IMR-90 (cell line): ENCODE data around the gene PADI1. TPM values are rescaled to one million over a fixed set of nuclear protein-coding genes. Genes with fewer than 3 reads are reported as not detected.

Experiments
- ATAC-seq: fragments of 200-7000 bp; cut with Tn5 transposase; 2 replicates; pipeline ENCODE4 v1.9.1; 2020; ENCODE audit warnings: low read depth, mild to moderate bottlenecking, moderate library complexity
- BruUV-seq: library from RNA; stranded (reverse); fragments of 400-500 nt; replicated peaks from 2 replicates; lab custom pipeline; 2021; lab: Mats Ljungman, UMichigan
- CTCF ChIA-PET: fragments of 300-600 bp; formaldehyde crosslinking; extraction: SDS; loops from one replicate; lab custom pipeline; 2021; ENCODE audit warnings: antibody characterized with exemption; lab: Yijun Ruan, JAX
- POLR2A ChIA-PET: fragments of 300-600 bp; sonication (Branson Sonifier 250); formaldehyde crosslinking; loops from one replicate; lab custom pipeline; 2022; ENCODE audit warnings: antibody characterized with exemption; ENCODE audit not compliant: unreplicated experiment; lab: Charles Lee
- DNase-seq: peaks from one replicate; pipeline ENCODE4 v3.0.0; 2013
- H2AFZ ChIP-seq: replicated peaks from 2 replicates; pipeline ENCODE3; 2013; ENCODE audit warnings: low read length, mild to moderate bottlenecking; ENCODE audit not compliant: poor library complexity
- H2AK5ac ChIP-seq: 2 replicates; pipeline ENCODE4 v1.6.1; 2013; ENCODE audit warnings: low read depth, low read length, inconsistent platforms
- H2AK9ac ChIP-seq: replicated peaks from 2 replicates; pipeline ENCODE3; 2013; ENCODE audit warnings: mild to moderate bottlenecking, low read depth, low read length, moderate library complexity; ENCODE audit not compliant: poor library complexity
- H2BK120ac ChIP-seq: 2 replicates; pipeline ENCODE4 v1.6.1; 2013; ENCODE audit warnings: low read depth, low read length, inconsistent platforms
- H2BK15ac ChIP-seq: 3 replicates; pipeline ENCODE4 v1.6.1; 2013; ENCODE audit warnings: low read depth, low read length, inconsistent platforms
- H2BK20ac ChIP-seq: 2 replicates; pipeline ENCODE4 v1.6.1; 2013; ENCODE audit warnings: low read depth, mild to moderate bottlenecking, inconsistent platforms, low read length, moderate library complexity
- H2BK5ac ChIP-seq: 2 replicates; pipeline ENCODE4 v1.6.1; 2013; ENCODE audit warnings: mild to moderate bottlenecking, low read depth, low read length, inconsistent platforms; ENCODE audit not compliant: poor library complexity, severe bottlenecking
- H3K14ac ChIP-seq: replicated peaks from 2 replicates; pipeline ENCODE4 v1.6.1; 2013; ENCODE audit warnings: low read depth, low read length, inconsistent platforms
- H3K18ac ChIP-seq: 2 replicates; pipeline ENCODE4 v1.6.1; 2013; ENCODE audit warnings: low read depth, low read length, control low read depth
- H3K23ac ChIP-seq: 2 replicates; pipeline ENCODE4 v1.6.1; 2013; ENCODE audit warnings: low read depth, low read length, inconsistent platforms
- H3K27ac ChIP-seq: 2 replicates; pipeline ENCODE4 v1.5.1; 2013; ENCODE audit warnings: mild to moderate bottlenecking, control low read depth, low read length; ENCODE audit not compliant: insufficient read depth
- H3K27me3 ChIP-seq: 2 replicates; pipeline ENCODE4 v1.6.1; 2013; ENCODE audit warnings: low read length; ENCODE audit not compliant: control insufficient read depth, insufficient read depth
- H3K36me3 ChIP-seq: 2 replicates; pipeline ENCODE4 v1.6.1; 2013; ENCODE audit warnings: low read length, mixed read lengths; ENCODE audit not compliant: control insufficient read depth, insufficient read depth
- H3K4ac ChIP-seq: 2 replicates; pipeline ENCODE4 v1.6.1; 2013; ENCODE audit warnings: low read depth, low read length, inconsistent platforms
- H3K4me1 ChIP-seq: 2 replicates; pipeline ENCODE4 v1.6.1; 2013; ENCODE audit warnings: low read length, mixed read lengths; ENCODE audit not compliant: control insufficient read depth, insufficient read depth
- H3K4me2 ChIP-seq: 2 replicates; pipeline ENCODE4 v1.6.1; 2013; ENCODE audit warnings: low read depth, mild to moderate bottlenecking, control low read depth, low read length, moderate library complexity
- H3K4me3 ChIP-seq: 2 replicates; pipeline ENCODE4 v1.5.1; 2013; ENCODE audit warnings: low read depth, mild to moderate bottlenecking, control low read depth, low read length, moderate library complexity; ENCODE audit not compliant: insufficient read depth
- H3K56ac ChIP-seq: 2 replicates; pipeline ENCODE4 v1.6.1; 2013; ENCODE audit warnings: low read length, inconsistent platforms; ENCODE audit not compliant: insufficient read depth; ENCODE audit errors: extremely low read depth
- H3K79me1 ChIP-seq, 2 experiments: 2 replicates each; pipeline ENCODE4 v1.6.1; 2013; ENCODE audit warnings: low read length in 2 of 2, inconsistent platforms in 1 of 2, low read depth in 1 of 2
- H3K9ac ChIP-seq: 2 replicates; pipeline ENCODE4 v1.6.1; 2013; ENCODE audit warnings: low read depth, low read length, control low read depth
- H3K9me1 ChIP-seq: 2 replicates; pipeline ENCODE4 v1.6.1; 2013; ENCODE audit warnings: low read length, inconsistent platforms; ENCODE audit not compliant: insufficient read depth
- H3K9me3 ChIP-seq: 2 replicates; pipeline ENCODE4 v1.6.1; 2013; ENCODE audit warnings: low read length; ENCODE audit not compliant: control insufficient read depth, insufficient read depth
- H4K20me1 ChIP-seq: 2 replicates; pipeline ENCODE4 v1.6.1; 2013; ENCODE audit warnings: low read length, inconsistent platforms; ENCODE audit not compliant: insufficient read depth
- H4K5ac ChIP-seq: 2 replicates; pipeline ENCODE4 v1.6.1; 2013; ENCODE audit warnings: mild to moderate bottlenecking, low read depth, low read length, control low read depth
- H4K8ac ChIP-seq, 2 experiments: 2 replicates each; pipeline ENCODE4 v1.6.1; 2013; ENCODE audit warnings: low read depth in 2 of 2, low read length in 2 of 2, control low read depth in 1 of 2, inconsistent platforms in 1 of 2
- H4K91ac ChIP-seq: 2 replicates; pipeline ENCODE4 v1.6.1; 2013; ENCODE audit warnings: low read depth, low read length, inconsistent platforms; ENCODE audit not compliant: insufficient read depth
- BHLHE40 ChIP-seq: fragments of 150-350 bp; IDR thresholded peaks from 2 replicates; pipeline ENCODE4 v1.6.1; 2016; ENCODE audit warnings: mild to moderate bottlenecking, low read depth, low read length
- CEBPB ChIP-seq: IDR thresholded peaks from 2 replicates; pipeline ENCODE4 v1.6.1; 2012; ENCODE audit warnings: low read depth, low read length, improper control_type of control experiment
- CHD1 ChIP-seq: IDR thresholded peaks from 2 replicates; pipeline ENCODE4 v1.6.1; 2012; ENCODE audit warnings: low read depth, low read length, improper control_type of control experiment
- ELK1 ChIP-seq: fragments of 150-350 bp; IDR thresholded peaks from 2 replicates; pipeline ENCODE4 v1.6.1; 2016; ENCODE audit warnings: low read depth, mild to moderate bottlenecking, low read length, moderate library complexity, borderline replicate concordance
- FOS ChIP-seq: fragments of 150-350 bp; IDR thresholded peaks from 2 replicates; pipeline ENCODE4 v1.6.1; 2016; ENCODE audit warnings: low read depth, low read length
- MAZ ChIP-seq: IDR thresholded peaks from 2 replicates; pipeline ENCODE4 v1.6.1; 2012; ENCODE audit warnings: low read depth, mild to moderate bottlenecking, low read length, improper control_type of control experiment, moderate library complexity, borderline replicate concordance
- MXI1 ChIP-seq: IDR thresholded peaks from 2 replicates; pipeline ENCODE4 v1.6.1; 2012; ENCODE audit warnings: low read depth, mild to moderate bottlenecking, low read length, moderate library complexity, borderline replicate concordance
- NFE2L2 ChIP-seq: fragments of 150-350 bp; IDR thresholded peaks from 2 replicates; pipeline ENCODE4 v1.6.1; 2016; ENCODE audit warnings: low read depth, mild to moderate bottlenecking, low read length
- POLR2A ChIP-seq: IDR thresholded peaks from 2 replicates; pipeline ENCODE4 v1.6.1; 2012; ENCODE audit warnings: mild to moderate bottlenecking, low read depth, low read length
- RAD21 ChIP-seq: IDR thresholded peaks from 2 replicates; pipeline ENCODE4 v1.6.1; 2012; ENCODE audit warnings: low read length, improper control_type of control experiment
- RCOR1 ChIP-seq: IDR thresholded peaks from 2 replicates; pipeline ENCODE4 v1.6.1; 2012; ENCODE audit warnings: mild to moderate bottlenecking, low read length, improper control_type of control experiment; ENCODE audit not compliant: insufficient replicate concordance
- RFX5 ChIP-seq: IDR thresholded peaks from 2 replicates; pipeline ENCODE4 v1.8.0; 2012; ENCODE audit warnings: low read depth, mild to moderate bottlenecking, low read length, moderate library complexity
- SMC3 ChIP-seq: fragments of 150-350 bp; IDR thresholded peaks from 2 replicates; pipeline ENCODE4 v1.6.1; 2016; ENCODE audit warnings: low read depth, mild to moderate bottlenecking, antibody characterized with exemption, low read length, moderate library complexity
- USF2 ChIP-seq: fragments of 150-350 bp; IDR thresholded peaks from 2 replicates; pipeline ENCODE4 v1.6.1; 2017; ENCODE audit warnings: mild to moderate bottlenecking, antibody characterized with exemption, low read length, low read depth
- WGBS, 2 experiments: methylation state at CpG; one replicate each; pipeline versions ENCODE4 v1.1.5 to v1.1.7; 2013; ENCODE audit warnings: missing lambda C conversion rate in 2 of 2; ENCODE audit not compliant: insufficient read length in 1 of 2; ENCODE audit errors: extremely low coverage in 2 of 2; 5-methylcytosine and 5-hydroxymethylcytosine counted together
- dilution Hi-C: fragments of 300-500 bp; cut with HindIII; formaldehyde crosslinking; loops from one replicate; pipeline ENCODE4 v1.14.3; 2018; ENCODE audit warnings: low sequenced_read_pairs; ENCODE audit not compliant: unreplicated experiment
- in situ Hi-C: fragments of 300-500 bp; cut with MboI; formaldehyde crosslinking; loops from 3 replicates; pipeline ENCODE4 v1.14.3; 2019; ENCODE audit warnings: low sequenced_read_pairs, inconsistent platforms, mixed read lengths
- intact Hi-C: fragments of 100-400 bp; cut with micrococcal nuclease; formaldehyde crosslinking; loops from 2 replicates; pipeline ENCODE4 v1.10.0; 2022
- polyA plus RNA-seq, 3 experiments: library from polyadenylated mRNA; depleted of rRNA; stranded (reverse); fragments of >200 nt; gene quantifications; 2 replicates each; pipeline ENCODE4 v1.2.3, GENCODE V29; 2012; ENCODE audit warnings: low replicate concordance in 1 of 3
- total RNA-seq: library from RNA; depleted of rRNA; stranded (reverse); fragments of >200 nt; gene quantifications from 2 replicates; pipeline ENCODE4 v1.2.3, GENCODE V29; 2012

PADI1 gene
- total and polyA plus RNA-seq, 2 of the 4 experiments (the other 2 are of a cell fraction) = 0.17 TPM; not detected in 1

DNA sequence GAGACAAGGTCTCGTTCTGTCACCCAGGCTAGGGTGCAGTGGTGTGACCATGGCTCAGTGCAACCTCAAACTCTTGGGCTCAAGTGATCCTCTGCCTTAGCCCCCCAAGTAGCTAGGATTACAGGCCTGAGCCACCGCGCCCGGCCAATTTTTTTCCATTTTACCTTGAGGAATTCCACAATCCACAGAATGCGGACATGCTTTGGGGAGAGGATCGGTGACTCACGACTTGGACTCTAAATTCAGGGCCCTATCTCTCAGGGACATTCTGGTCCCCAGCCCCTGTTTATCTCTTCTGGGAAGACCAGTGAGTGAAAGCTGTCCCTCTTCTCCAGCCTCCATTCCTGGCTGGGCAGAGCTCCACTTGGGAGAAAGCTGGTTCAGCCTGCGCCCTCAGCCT, 5.2 kb downstream of the PADI1 start:
- BruUV-seq = no TSS peak
- dilution Hi-C loops = no loop called here
- TF ChIP-seq RFX5 (no peak), USF2 (no peak), CEBPB (no peak), POLR2A (no peak), SMC3 (no peak), CHD1 (no peak), ELK1 (no peak), MAZ (no peak), RAD21 (no peak), FOS (no peak), NFE2L2 (no peak), RCOR1 (no peak), BHLHE40 (no peak), MXI1 (no peak)
- Histone ChIP-seq H4K91ac (peak overlapping the region; percentile 46), H3K27me3 (no peaks in the 10 kb centered on the region; the same call in 1 of the 2 replicates), H3K4me1 (peaks cover 12% of the 10 kb centered on the region), H3K9me1 (peaks cover 16% of the 10 kb centered on the region; the same call in 1 of the 2 replicates), H3K56ac (no peak overlapping the region), H4K20me1 (no peaks in the 10 kb centered on the region), H3K9ac (no peak overlapping the region), H3K18ac (no peak overlapping the region), H3K14ac (peak overlapping the region; percentile 45; the same call in 1 of the 2 replicates), H4K5ac (no peak overlapping the region), H3K79me1 (no peaks in the 10 kb centered on the region), H2AK9ac (no peak overlapping the region), H3K36me3 (no peaks in the 10 kb centered on the region), H2BK15ac (no peak overlapping the region), H3K23ac (no peak overlapping the region), H2AFZ (no peak overlapping the region), H2BK120ac (peak overlapping the region; percentile 73), H3K4me2 (no peak overlapping the region), H3K4me3 (no peak overlapping the region), H2BK5ac (no peak overlapping the region), H3K27ac (no peak overlapping the region), H4K8ac (no peak overlapping the region), H3K4ac (peak overlapping the region; percentile 22; the same call in 1 of the 2 replicates), H2BK20ac (no peak overlapping the region; the same call in 1 of the 2 replicates), H3K9me3 (no peaks in the 10 kb centered on the region), H2AK5ac (peak overlapping the region; percentile 51; the same call in 1 of the 2 replicates)
- DNase-seq (no peak), ATAC-seq (no peak)
- ChIA-PET CTCF (no interaction called here), POLR2A (no interaction called here)
- intact Hi-C loops = no loop called here
- in situ Hi-C loops = no loop called here
- WGBS, 2 experiments = 100% methylated on average over 2 of the region's 8 CpGs; no CpG with 5 or more reads in 1 of the 2 experiments
